ENCODE measurements around the gene FOXA3.
A peak's percentile ranks its signal among the peaks of the same experiment; 100 is the strongest.

FOXA3 gene

DNA sequence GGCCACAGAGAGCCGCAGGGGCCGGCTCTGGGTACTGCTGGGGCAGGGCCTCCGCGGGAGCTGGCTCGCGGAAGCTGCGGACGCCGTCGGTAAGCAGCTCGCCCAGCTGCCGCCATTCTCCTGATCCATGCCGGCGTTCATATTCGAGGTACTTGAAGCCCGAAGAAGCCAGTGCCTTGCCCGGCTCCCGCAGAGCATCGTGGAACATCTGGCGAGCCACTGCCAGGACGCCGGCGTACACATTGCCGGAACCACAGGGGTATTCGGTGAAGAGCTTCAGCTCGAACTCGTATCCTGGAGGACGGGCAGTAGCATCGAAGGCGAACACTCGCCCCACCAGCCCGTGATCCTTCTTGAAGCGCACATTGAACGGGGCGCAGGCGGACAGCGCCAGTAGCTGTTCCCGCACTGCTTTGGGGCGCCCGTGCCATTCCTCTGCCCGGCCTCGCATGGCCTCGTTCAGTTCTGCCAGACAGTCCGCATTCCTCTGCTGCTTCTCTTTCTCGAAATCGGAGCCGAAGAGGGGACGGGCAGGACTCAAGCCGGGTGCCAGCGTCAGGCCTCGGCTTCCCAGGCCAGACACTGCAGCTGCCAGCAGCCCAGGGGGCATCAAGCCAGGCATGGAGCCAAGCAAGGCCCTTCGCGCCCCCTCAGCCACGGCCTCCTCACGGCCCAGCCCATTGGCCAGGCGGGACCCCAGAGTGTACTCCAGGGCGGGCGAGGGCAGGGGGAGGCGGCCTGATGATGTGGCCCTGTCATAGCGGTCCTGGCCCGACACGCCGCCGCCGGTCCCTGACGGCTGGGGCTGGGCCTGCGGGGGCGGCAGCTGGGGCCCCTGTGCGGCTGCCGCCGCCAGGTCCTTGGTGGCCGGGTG lies 20.8 kb downstream of the FOXA3 start:
- TF ChIP-seq MYC (IDR thresholded peaks at IDR 0.05; ENCODE audit: low read depth, low read length): no peak
- no peak for TF ChIP-seq MAX (IDR thresholded peaks at IDR 0.05; ENCODE audit: low read depth, low read length)
- TF ChIP-seq CTCF (IDR thresholded peaks at IDR 0.05; ENCODE audit: low read depth, low read length): no peak
- TF ChIP-seq POLR2A (IDR thresholded peaks at IDR 0.05; ENCODE audit: extremely low read depth, insufficient read length): no peak
- peak; percentile 75 for DNase-seq (ENCODE audit: low read depth)
- H3K4me3 ChIP-seq (ENCODE audit: low read depth, low read length): peak overlapping the region; percentile 72

DNA sequence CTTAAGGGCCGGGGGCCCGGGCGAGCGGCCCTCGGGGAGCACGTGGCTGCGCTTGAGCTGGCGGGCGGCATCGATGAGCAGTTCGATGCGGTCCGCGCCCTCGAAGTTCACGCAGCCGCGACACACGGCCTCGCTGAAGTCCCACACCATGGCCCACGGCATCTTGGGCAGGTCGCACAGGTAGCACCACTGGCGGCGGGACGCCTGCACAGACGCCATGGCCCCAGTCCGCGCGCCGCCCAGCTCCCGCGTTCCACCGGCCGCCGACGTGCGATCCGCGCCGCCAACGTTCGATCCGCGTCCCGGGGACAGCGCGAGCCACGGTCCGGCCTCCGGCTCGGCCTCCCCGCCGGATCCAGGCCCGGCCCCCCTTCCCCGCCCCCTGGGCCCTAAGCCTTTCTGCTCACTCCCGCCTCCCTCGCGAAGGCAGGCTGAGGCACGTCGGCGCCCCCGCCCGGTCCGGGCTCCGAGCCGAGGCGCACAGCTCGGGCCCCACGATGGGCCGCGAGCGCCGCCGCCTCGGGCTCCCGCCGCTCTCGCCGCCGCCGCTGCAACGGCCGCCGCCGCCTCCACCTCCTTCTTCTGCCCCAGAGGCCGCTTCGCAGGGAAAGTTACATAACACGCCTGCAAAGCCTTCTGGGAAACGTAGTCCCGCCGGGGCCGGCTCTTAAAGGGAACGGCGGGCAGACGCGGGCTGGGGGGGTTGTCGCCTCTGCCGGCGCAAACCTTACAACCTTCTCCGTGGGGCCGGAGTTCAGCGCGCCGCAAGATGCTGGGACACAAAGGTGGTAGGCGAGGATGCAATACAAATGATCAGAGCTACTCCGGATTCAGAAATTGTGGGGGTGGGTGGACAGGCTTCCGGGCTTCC lies 21.7 kb downstream of the FOXA3 start, which contains the start of gene IRF2BP1:
IRF2BP1 (minus strand) TSS at position 586 of the 871 bp plus-strand sequence; CDS start at position 219, 367 bp downstream.
- peak; percentile 85 for TF ChIP-seq MAX (IDR thresholded peaks at IDR 0.05; ENCODE audit: low read depth, low read length)
- TF ChIP-seq POLR2A (IDR thresholded peaks at IDR 0.05; ENCODE audit: extremely low read depth, insufficient read length): peak; percentile 86
- TF ChIP-seq CTCF (IDR thresholded peaks at IDR 0.05; ENCODE audit: low read depth, low read length): no peak
- peak; percentile 73 for TF ChIP-seq MYC (IDR thresholded peaks at IDR 0.05; ENCODE audit: low read depth, low read length)
- DNase-seq (ENCODE audit: low read depth): peak; percentile 99
- H3K4me3 ChIP-seq (ENCODE audit: low read depth, low read length): peak within 1 kb of the TSS; percentile 76

DNA sequence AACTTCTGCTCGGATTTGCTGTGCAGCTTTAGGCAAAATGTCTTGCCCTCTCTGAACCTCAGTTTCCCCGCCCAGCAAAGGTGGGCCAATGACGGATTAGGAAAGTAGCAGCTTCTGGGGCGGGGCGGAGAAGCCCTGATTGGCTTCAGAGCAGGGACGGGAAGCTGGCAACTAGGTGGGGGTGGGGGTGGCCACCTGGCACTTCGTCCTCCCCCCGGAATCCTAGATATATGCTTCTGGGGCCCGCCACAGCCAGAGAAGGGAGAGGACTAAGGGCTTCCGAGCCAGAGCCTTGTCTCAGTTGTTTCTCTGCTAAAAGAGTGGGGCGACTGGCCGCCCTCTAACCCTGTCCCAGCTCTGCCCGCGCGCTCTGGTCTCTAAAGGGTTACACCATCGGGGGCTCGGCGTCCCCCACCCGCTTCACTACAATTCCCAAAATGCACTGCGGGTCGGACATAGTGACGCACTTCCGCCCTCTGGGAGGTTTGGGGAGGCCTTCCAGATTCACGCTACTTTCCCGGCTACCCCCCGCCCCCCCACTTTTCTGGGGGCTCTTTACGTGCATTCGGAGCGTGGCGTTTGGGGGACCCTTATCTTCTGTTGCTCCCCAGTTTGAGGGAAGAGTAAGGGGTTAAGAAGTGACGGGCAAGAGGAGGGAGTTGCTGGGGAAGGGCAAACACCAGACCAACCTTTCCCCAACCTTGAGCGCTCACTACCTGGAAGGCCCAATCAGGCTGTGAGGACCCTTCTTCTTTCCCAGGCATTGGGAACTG lies 22.5 kb downstream of the FOXA3 start:
- TF ChIP-seq MYC (IDR thresholded peaks at IDR 0.05; ENCODE audit: low read depth, low read length): peak; percentile 82
- TF ChIP-seq CTCF (IDR thresholded peaks at IDR 0.05; ENCODE audit: low read depth, low read length): no peak
- TF ChIP-seq MAX (IDR thresholded peaks at IDR 0.05; ENCODE audit: low read depth, low read length): peak; percentile 70
- TF ChIP-seq POLR2A (IDR thresholded peaks at IDR 0.05; ENCODE audit: extremely low read depth, insufficient read length): peak; percentile 60
- peak overlapping the region; percentile 76 for H3K4me3 ChIP-seq (ENCODE audit: low read depth, low read length)
- peak; percentile 98 for DNase-seq (ENCODE audit: low read depth)

DNA sequence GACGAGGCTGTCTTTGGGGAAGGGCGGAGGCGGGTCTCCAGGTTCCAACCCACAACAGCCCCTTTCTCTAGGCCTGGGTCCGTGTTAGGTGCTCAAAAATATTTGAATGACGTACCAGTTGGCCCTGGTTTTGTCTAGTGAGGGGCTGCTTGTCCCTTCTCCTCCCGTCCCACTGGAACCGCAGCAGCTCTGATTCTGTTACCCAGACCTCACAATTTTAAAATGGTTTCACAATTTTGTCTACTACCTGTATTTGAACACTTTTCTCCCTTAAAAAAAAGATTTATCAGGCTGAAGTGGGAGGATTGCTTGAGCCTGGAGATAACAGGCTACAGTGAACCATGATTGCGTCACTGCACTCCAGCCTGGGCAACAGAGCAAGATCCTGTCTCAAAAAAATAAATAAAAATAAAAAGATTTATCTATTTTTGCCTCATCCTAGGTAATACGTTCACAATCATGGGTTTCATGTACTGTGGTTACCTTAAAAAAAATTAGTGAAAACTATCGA lies 23.1 kb downstream of the FOXA3 start:
- TF ChIP-seq CTCF (IDR thresholded peaks at IDR 0.05; ENCODE audit: low read depth, low read length) (no peak), POLR2A (IDR thresholded peaks at IDR 0.05; ENCODE audit: extremely low read depth, insufficient read length) (no peak), MAX (IDR thresholded peaks at IDR 0.05; ENCODE audit: low read depth, low read length) (no peak), MYC (IDR thresholded peaks at IDR 0.05; ENCODE audit: low read depth, low read length) (no peak)
- DNase-seq (ENCODE audit: low read depth): no peak
- peak overlapping the region; percentile 76 for H3K4me3 ChIP-seq (ENCODE audit: low read depth, low read length)
